Vagina (tissue), 2 donors: Measurements from ENCODE around the gene ARHGAP31.

ENCODE experiments used
- CTCF ChIP-seq, 3 experiments: fragments of 450-650 bp in 2 of 3; fragments of 200-600 bp in 1 of 3; sonication (generic) in 1 of 3; IDR thresholded peaks; one replicate each; pipeline ENCODE4 v1.5.1; 2017 to 2019; ENCODE audit warnings: antibody characterized with exemption in 3 of 3, mild to moderate bottlenecking in 2 of 3, moderate library complexity in 2 of 3
- POLR2A ChIP-seq, 2 donors: fragments of 450-650 bp; IDR thresholded peaks; one replicate each; pipeline ENCODE4 v1.6.1; 2017; ENCODE audit warnings: antibody characterized with exemption in 2 of 2, mild to moderate bottlenecking in 2 of 2, moderate library complexity in 2 of 2
- POLR2AphosphoS5 ChIP-seq, 2 donors: sonication (generic); formaldehyde crosslinking; IDR thresholded peaks; one replicate each; pipeline ENCODE4 v1.9.0; 2017; ENCODE audit warnings: antibody characterized with exemption in 2 of 2, mild to moderate bottlenecking in 2 of 2, low read depth in 1 of 2; ENCODE audit not compliant: insufficient read depth in 1 of 2

- TF ChIP-seq CTCF (IDR thresholded peaks at IDR 0.05) (no peak), POLR2AphosphoS5 (IDR thresholded peaks at IDR 0.05; ENCODE audit: insufficient read depth in 1 of 2, low read depth in 1 of 2) (no peak), POLR2A (IDR thresholded peaks at IDR 0.05) (no peak)
These were observed 24.7 kb downstream of the ARHGAP31 start for GRCh38 chr3:119318876-119319275.
